ENCODE data around the gene ZNF608. TPM values are rescaled to one million over a fixed set of nuclear protein-coding genes. Genes with fewer than 3 reads are reported as not detected.

Gene ZNF608
- total RNA-seq, 1 donor from 2014 or later: 20.6 TPM

DNA sequence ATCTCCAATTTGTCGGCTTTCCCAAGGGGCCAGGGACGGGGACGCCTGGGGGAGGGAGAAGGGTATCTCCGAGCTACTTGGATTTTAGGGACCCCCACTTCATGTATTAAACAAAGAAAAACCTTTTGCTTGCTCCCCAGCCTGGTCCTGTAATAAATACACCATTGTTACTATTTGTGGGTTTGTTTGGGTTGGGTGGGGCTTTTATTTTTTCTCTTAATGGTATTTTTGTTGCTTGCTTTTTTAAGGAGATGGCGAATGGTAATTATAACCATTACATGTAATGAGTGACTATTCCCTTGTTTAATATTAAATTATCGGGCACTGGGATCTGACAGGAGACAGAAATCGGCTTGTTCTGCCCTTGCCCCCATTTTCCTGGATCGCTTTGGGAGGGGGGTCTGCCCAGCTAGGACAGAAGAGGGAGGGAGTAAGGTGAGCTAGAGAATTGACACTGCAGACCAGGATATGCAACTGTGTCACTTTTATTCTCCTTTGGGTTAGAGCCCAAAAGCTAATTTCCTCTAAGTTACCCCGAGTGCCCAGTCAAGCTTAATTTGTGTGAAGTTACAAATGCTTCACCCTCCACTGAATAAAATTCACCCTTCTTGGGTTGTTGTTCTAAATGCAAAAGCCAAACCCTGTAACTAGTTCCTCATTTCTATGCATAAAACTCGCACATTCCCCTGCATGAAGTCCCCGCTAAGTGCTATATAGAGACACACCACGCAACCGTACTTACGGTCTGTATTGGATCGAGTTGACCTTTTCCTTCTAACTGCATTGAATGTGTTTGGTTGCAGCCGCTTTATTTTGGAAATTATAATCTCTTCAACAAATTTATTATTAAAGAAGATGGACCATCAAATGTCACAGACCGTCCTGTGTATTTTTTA lies 1.6 kb upstream of the ZNF608 start:
- H3K4me3 ChIP-seq: peak overlapping the region; percentile 55 to 86
- no peak for DNase-seq (ENCODE audit: extremely low spot score in 2 of 2)
- intact Hi-C loops (cut with DNase I): no loop called here
- H3K9me3 ChIP-seq: no peaks in the 10 kb centered on the region
- peak overlapping the region; percentile 89 for H3K27ac ChIP-seq
- H3K36me3 ChIP-seq: no peaks in the 10 kb centered on the region
- peaks cover 31% of the 10 kb centered on the region for H3K4me1 ChIP-seq
- H3K27me3 ChIP-seq: no peaks in the 10 kb centered on the region
- TF ChIP-seq POLR2A (IDR thresholded peaks at IDR 0.05) (no peak), POLR2AphosphoS5 (IDR thresholded peaks at IDR 0.05; ENCODE audit: insufficient read depth in 1 of 2, low read depth in 1 of 2) (peak in 1 of 2 donors; percentile 6)
- TF ChIP-seq, protein P1, sequence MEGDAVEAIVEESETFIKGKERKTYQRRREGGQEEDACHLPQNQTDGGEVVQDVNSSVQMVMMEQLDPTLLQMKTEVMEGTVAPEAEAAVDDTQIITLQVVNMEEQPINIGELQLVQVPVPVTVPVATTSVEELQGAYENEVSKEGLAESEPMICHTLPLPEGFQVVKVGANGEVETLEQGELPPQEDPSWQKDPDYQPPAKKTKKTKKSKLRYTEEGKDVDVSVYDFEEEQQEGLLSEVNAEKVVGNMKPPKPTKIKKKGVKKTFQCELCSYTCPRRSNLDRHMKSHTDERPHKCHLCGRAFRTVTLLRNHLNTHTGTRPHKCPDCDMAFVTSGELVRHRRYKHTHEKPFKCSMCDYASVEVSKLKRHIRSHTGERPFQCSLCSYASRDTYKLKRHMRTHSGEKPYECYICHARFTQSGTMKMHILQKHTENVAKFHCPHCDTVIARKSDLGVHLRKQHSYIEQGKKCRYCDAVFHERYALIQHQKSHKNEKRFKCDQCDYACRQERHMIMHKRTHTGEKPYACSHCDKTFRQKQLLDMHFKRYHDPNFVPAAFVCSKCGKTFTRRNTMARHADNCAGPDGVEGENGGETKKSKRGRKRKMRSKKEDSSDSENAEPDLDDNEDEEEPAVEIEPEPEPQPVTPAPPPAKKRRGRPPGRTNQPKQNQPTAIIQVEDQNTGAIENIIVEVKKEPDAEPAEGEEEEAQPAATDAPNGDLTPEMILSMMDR (IDR thresholded peaks at IDR 0.05): no peak

DNA sequence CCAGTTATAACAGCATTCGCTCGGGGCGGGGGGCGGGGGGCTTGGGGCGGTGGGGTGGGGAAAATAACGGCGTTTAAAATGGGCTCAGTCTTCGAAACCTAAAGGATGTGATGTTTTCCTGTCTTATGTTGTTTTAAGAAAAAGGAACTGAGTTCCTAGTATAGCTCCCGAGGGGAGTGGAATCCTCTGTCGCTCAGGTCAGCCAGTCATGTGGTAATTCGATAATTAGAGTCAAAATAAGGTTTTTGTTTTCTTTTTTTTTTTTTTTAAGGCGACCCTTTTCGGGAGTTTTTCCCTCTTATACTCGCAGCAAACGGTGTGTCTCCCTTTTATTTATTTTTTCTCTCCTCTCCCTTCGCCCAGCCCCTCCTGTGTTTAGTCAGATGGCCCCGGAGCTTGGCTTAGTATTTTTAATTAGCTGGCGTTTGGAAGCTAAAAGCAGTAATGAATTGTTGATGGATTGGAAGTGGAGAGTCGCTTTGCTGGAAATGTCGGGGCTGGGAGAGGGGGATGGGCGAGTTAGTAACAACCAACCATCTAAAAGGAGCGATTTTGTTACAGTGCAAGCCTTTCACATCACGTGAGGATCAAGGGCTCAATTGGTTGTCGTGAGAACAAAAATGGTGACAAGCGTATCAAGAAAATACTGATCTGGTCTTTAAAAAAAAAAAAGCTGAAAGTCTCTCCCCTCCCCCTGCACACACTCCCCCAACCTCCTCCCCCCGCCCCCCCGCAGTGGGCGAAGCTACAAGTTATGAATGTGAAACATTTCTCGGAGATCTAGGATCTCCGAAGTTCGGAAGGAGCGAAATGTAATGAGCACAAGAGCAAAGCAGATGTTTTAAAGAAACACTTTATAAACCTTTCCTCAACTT lies 714 bp upstream of the ZNF608 start:
- intact Hi-C loops (cut with DNase I): no loop called here
- peak overlapping the region; percentile 89 for H3K27ac ChIP-seq
- DNase-seq (ENCODE audit: extremely low spot score in 2 of 2): peak in 1 of 2 donors; percentile 92
- no peaks in the 10 kb centered on the region for H3K9me3 ChIP-seq
- H3K4me3 ChIP-seq: peak overlapping the region; percentile 55 to 86
- TF ChIP-seq POLR2AphosphoS5 (IDR thresholded peaks at IDR 0.05; ENCODE audit: insufficient read depth in 1 of 2, low read depth in 1 of 2) (peak; percentile 20 to 58), POLR2A (IDR thresholded peaks at IDR 0.05) (peak in 1 of 2 donors; percentile 28)
- TF ChIP-seq, protein P1 (IDR thresholded peaks at IDR 0.05): no peak
- no peaks in the 10 kb centered on the region for H3K27me3 ChIP-seq
- no peaks in the 10 kb centered on the region for H3K36me3 ChIP-seq
- H3K4me1 ChIP-seq: peaks cover 40% of the 10 kb centered on the region

- intact Hi-C loops (cut with DNase I): no loop called here
- peak overlapping the region; percentile 89 for H3K27ac ChIP-seq
- H3K36me3 ChIP-seq: no peaks in the 10 kb centered on the region
- no peaks in the 10 kb centered on the region for H3K9me3 ChIP-seq
- TF ChIP-seq, protein P1 (IDR thresholded peaks at IDR 0.05): no peak
- TF ChIP-seq POLR2A (IDR thresholded peaks at IDR 0.05) (no peak), POLR2AphosphoS5 (IDR thresholded peaks at IDR 0.05; ENCODE audit: insufficient read depth in 1 of 2, low read depth in 1 of 2) (no peak)
- DNase-seq (ENCODE audit: extremely low spot score in 2 of 2): no peak
- H3K27me3 ChIP-seq: no peaks in the 10 kb centered on the region
- peaks cover 59% of the 10 kb centered on the region for H3K4me1 ChIP-seq
- peak overlapping the region; percentile 55 to 86 for H3K4me3 ChIP-seq
Measured at GRCh38 chr5:124745007-124745927, 1.2 kb downstream of the ZNF608 start.

DNA sequence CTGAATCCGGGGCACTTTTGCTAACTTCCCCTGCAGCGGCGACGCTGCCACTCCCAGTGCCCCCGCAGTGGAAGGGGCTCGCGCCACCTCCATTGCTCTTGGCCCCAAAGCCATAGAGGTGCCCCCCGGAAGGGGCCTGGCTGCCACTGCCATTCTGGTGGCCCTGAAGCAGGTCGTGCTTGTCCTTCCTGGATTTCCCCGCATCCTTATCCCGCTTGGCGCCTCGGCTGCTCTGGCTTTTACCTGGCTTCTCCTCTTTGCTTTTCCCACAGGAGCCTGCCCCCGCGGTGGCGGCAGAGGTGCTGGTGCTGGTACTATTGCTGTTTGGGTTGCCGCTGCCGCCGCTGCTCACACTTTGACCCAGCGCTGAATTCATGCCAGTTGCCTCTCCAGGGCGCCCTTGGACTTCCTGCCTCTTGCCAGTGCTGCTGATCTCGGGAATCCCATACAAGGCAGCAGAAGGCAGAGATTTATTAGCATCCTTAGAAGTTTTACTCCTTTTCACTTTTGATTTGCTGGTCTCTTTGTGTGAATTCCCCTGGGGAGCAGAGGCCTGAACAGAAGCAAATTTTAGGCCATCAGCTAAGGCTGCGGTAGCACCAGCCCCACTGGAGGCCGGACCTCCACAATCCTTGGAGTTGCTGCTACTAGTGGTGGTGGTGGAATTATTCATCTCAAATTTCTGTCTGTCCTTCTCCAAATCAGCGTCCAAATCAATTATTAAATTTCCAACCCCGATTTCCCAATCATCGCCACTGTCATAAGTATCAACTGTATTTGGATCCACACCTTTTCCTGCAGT lies 2.1 kb downstream of the ZNF608 start:
- H3K9me3 ChIP-seq: no peaks in the 10 kb centered on the region
- peak in 1 of 2 donors; percentile 89 for DNase-seq (ENCODE audit: extremely low spot score in 2 of 2)
- peak overlapping the region; percentile 89 for H3K27ac ChIP-seq
- no peaks in the 10 kb centered on the region for H3K36me3 ChIP-seq
- intact Hi-C loops (cut with DNase I): no loop called here
- peaks cover 65% of the 10 kb centered on the region for H3K4me1 ChIP-seq
- peak overlapping the region; percentile 55 to 86 for H3K4me3 ChIP-seq
- no peaks in the 10 kb centered on the region for H3K27me3 ChIP-seq
- TF ChIP-seq POLR2A (IDR thresholded peaks at IDR 0.05) (no peak), POLR2AphosphoS5 (IDR thresholded peaks at IDR 0.05; ENCODE audit: insufficient read depth in 1 of 2, low read depth in 1 of 2) (peak; percentile 9 to 65)
